Nephron progenitor cell (in vitro differentiated cells): ENCODE data around the gene DHX34.

Experiments
- DNase-seq: peaks from one replicate; pipeline ENCODE4 v3.0.0; 2021
- H3K27ac Mint-ChIP-seq: 2 replicates; pipeline ENCODE4 v1.8.0; 2021; ENCODE audit warnings: mild to moderate bottlenecking, moderate library complexity, mixed read lengths
- H3K27me3 Mint-ChIP-seq: 2 replicates; pipeline ENCODE4 v1.8.0; 2021; ENCODE audit warnings: mild to moderate bottlenecking, low read depth, mixed read lengths; ENCODE audit not compliant: poor library complexity
- H3K36me3 Mint-ChIP-seq: 2 replicates; pipeline ENCODE4 v1.8.0; 2021; ENCODE audit warnings: low read depth, mixed read lengths
- H3K4me1 Mint-ChIP-seq: 2 replicates; pipeline ENCODE4 v1.8.0; 2021; ENCODE audit warnings: mixed read lengths
- H3K4me3 Mint-ChIP-seq: 2 replicates; pipeline ENCODE4 v1.8.0; 2021; ENCODE audit warnings: mild to moderate bottlenecking, moderate library complexity, mixed read lengths
- H3K9me3 Mint-ChIP-seq: 2 replicates; pipeline ENCODE4 v1.8.0; 2021; ENCODE audit warnings: mild to moderate bottlenecking, moderate library complexity, mixed read lengths
- TF ChIP-seq, protein P1 (sequence below): fragments of 200-600 bp; sonication (generic); IDR thresholded peaks from 2 replicates; pipeline ENCODE4 v1.5.0; 2021; ENCODE audit warnings: antibody characterized with exemption

DHX34 gene

DNA sequence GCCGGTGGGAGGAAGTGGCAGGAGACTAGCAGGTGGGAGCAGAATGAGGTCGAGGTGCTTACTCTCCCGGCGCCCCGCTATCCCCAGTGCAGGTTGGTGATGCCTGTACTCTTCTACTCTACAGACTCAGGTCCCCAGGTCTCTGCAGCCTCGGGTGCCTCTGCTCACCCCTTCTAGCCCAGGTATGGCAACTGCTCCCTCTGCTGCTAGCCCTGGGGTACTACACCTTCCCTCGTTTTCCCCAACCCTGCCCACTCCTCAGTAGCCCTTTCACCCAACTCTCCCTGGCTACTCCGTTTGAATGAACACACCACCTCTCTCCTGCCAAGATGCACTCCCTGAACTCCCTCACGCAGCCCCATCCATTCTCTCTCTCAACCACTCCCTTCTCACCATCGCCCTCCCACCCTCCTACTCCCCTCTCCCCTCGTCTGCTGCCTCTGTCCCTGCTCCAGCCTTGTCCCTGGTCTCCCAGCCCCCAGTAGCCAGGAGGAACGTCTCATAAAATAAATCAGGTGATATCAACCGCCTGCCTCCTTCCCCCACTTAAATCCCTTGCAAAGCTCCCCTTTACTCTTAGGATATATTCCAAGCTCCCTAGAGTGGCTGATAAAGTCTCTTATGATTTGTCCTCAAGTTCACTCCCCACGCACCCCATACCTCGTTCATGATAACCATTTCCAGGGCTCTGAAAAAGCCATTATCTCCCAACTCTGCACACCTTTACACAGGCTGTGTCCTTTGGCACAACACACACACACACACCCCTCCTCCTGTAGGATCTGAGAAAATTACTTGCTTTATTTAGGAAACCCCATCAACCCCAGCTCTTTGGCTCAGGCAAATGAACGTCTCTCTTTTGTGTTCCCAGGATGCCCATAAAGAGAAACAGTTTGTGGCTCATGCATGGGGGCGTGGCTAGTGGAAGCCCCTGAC lies 78.4 kb downstream of the DHX34 start:
- Mint-ChIP-seq H3K36me3 (no peaks in the 10 kb centered on the region), H3K9me3 (no peaks in the 10 kb centered on the region), H3K4me3 (no peak overlapping the region), H3K27ac (no peak overlapping the region), H3K27me3 (peaks cover 71% of the 10 kb centered on the region), H3K4me1 (peaks cover 17% of the 10 kb centered on the region)
- TF ChIP-seq, protein P1, sequence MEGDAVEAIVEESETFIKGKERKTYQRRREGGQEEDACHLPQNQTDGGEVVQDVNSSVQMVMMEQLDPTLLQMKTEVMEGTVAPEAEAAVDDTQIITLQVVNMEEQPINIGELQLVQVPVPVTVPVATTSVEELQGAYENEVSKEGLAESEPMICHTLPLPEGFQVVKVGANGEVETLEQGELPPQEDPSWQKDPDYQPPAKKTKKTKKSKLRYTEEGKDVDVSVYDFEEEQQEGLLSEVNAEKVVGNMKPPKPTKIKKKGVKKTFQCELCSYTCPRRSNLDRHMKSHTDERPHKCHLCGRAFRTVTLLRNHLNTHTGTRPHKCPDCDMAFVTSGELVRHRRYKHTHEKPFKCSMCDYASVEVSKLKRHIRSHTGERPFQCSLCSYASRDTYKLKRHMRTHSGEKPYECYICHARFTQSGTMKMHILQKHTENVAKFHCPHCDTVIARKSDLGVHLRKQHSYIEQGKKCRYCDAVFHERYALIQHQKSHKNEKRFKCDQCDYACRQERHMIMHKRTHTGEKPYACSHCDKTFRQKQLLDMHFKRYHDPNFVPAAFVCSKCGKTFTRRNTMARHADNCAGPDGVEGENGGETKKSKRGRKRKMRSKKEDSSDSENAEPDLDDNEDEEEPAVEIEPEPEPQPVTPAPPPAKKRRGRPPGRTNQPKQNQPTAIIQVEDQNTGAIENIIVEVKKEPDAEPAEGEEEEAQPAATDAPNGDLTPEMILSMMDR, result peak; percentile 97
- DNase-seq, result peak; percentile 87

DNA sequence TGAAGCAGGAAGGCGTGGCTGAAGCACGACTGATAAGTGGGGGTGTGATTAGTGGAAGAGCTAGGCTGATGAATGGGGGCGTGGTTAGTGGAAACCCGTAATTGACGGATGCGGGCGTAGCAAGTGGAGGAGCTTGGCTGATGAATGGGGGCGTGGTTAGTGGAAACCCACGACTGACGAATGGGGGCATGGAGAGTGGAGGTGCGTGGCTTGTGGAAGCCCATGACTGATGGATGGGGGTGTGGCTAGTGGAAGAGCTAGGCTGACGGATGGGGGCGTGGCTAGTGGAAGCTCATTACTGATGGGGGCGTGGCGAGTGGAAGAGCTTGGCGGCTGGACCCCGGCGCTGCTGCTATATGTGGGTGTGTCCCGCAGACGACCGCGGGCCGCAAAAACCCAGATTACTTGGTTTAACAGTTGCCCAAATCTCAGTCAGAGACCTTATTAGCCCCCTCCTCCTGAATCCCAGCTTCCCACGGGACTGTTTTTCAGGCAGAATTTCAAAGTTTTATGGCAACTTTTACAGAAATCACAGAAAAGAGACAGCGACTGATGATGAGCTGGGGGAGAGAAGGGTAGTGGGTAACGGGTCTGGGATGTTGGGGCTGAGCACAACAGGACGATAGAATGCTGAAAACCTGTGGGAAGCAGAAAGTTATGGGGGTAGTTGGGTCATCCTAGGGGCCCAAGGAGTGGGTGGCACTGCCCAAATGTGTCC lies 79.2 kb downstream of the DHX34 start:
- H3K27ac Mint-ChIP-seq, result no peak overlapping the region
- H3K4me3 Mint-ChIP-seq, result no peak overlapping the region
- no peaks in the 10 kb centered on the region for H3K9me3 Mint-ChIP-seq
- peaks cover 71% of the 10 kb centered on the region for H3K27me3 Mint-ChIP-seq
- H3K36me3 Mint-ChIP-seq, result no peaks in the 10 kb centered on the region
- TF ChIP-seq, protein P1, result no peak
- H3K4me1 Mint-ChIP-seq, result peaks cover 9% of the 10 kb centered on the region
- peak; percentile 98 for DNase-seq

DNA sequence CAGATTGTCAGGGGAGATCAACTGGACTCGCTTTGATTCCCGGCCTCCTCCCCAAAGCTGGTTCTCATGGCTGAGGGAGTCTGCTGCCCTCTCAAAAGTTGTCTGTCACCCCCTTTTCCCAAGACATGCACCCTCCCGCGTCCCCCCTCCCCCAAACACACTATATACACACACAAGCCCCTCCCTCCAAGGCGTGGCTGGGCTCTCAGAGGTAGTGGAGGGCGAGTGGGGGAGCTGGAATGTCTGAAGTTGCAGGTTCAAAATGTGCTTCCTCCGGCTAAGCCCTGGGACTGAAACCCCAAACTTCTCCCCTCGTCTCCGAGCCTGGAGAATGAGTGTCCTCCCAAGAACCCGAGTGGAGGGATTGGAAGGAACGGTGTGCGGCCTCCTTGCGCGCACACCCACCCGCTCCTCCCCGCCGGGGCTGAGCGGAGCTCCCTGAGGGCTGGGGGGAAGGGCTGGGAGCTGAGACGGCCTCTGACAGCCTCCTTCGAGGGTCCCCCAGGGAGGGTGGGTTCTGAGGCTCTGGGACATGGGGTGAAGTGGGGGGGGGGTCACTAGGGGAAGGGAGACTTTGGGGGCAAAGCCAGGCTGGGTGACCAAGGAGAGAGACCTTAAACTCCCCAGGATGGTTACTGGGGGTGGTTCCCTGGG lies 80.2 kb downstream of the DHX34 start:
- Mint-ChIP-seq H3K27ac (no peak overlapping the region), H3K4me3 (peak overlapping the region; percentile 65), H3K9me3 (no peaks in the 10 kb centered on the region), H3K4me1 (peaks cover 5% of the 10 kb centered on the region), H3K27me3 (peaks cover 71% of the 10 kb centered on the region), H3K36me3 (no peaks in the 10 kb centered on the region)
- TF ChIP-seq, protein P1, result no peak
- DNase-seq, result peak; percentile 18

DNA sequence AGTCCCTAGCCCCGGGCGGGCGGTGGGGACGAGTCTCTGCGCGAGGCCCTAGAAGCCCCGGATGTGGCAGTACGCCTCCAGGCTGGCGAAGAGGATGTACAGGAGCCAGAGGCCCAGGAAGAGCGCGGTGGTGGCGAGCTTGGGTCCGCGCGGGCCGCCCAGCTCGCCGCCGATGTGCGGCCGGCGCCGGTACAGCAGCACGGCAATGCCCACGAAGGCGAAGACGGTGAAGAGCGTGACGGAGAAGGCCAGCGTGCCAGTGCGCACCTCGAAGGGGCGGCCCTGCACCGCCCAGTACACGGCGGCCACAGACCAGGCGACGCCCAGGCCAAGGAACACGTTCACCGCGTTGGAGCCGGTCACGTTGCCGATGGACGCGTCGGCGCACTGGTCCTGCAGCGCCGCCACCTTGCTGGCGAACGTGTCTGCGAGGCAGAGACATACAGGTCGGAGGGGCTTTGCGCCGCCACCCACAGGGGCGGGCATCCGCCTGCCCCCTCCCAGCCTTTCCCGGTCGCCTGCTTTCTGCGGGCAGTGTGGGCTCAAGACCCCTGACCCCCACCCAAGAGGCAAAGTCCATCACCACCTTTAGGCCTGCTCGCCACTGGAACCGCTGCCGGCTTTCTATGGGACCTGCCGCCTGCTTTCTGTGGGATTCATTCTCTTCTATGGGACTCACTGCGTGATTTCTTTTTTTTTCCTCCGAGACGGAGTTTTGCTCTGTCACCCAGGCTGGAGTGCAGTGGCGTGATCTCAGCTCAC lies 81.1 kb downstream of the DHX34 start:
- peaks cover 72% of the 10 kb centered on the region for H3K27me3 Mint-ChIP-seq
- DNase-seq, result peak; percentile 66
- H3K36me3 Mint-ChIP-seq, result no peaks in the 10 kb centered on the region
- peak overlapping the region; percentile 65 for H3K4me3 Mint-ChIP-seq
- H3K27ac Mint-ChIP-seq, result no peak overlapping the region
- no peaks in the 10 kb centered on the region for H3K9me3 Mint-ChIP-seq
- H3K4me1 Mint-ChIP-seq, result no peaks in the 10 kb centered on the region
- TF ChIP-seq, protein P1, result peak; percentile 21

DNA sequence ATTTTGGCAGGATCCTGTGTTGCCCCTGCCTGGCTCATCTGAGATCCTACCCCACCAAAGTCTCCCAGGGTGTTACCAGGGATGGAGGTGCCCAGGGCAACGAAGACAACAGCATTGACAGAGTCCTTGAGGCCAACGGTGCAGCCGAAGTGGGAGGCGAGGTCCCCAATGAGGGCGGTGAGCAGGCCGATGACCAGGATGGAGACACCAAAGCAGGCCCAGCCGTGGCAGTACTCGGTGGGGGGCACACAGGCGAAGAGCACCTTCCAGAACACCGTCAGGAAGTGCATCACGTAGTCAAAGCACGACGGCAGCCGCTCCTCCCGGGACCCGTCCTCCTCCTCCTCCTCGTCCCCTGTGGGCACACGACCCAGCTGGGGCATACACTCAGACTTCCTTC lies 83.0 kb downstream of the DHX34 start:
- Mint-ChIP-seq H3K36me3 (no peaks in the 10 kb centered on the region), H3K9me3 (no peaks in the 10 kb centered on the region), H3K27ac (no peak overlapping the region), H3K4me1 (peaks cover 4% of the 10 kb centered on the region), H3K27me3 (peaks cover 73% of the 10 kb centered on the region), H3K4me3 (no peak overlapping the region)
- TF ChIP-seq, protein P1, result no peak
- no peak for DNase-seq
